HepG2 (cell line): ENCODE measurements around the gene NAA35.

Experiments
- CTCF ChIP-seq: sonication (generic); formaldehyde crosslinking; IDR thresholded peaks from 2 replicates; pipeline ENCODE4 v1.5.0; 2020; ENCODE audit warnings: mild to moderate bottlenecking, missing genetic modification reagents, moderate library complexity
- EZH2 ChIP-seq: conservative IDR thresholded peaks from 2 replicates; pipeline ENCODE4 v1.6.1; 2012; ENCODE audit warnings: mild to moderate bottlenecking, low read depth, low read length, moderate library complexity
- FOXO1 ChIP-seq: sonication (generic); formaldehyde crosslinking; IDR thresholded peaks from 2 replicates; pipeline ENCODE4 v1.4.0; 2020; ENCODE audit warnings: missing genetic modification reagents
- HNRNPUL1 ChIP-seq: fragments of 200-400 bp; formaldehyde crosslinking; IDR thresholded peaks from 2 replicates; pipeline ENCODE4 v1.6.1; 2017; ENCODE audit warnings: low read depth, mild to moderate bottlenecking, low read length, moderate library complexity
- JUNB ChIP-seq: sonication (generic); formaldehyde crosslinking; IDR thresholded peaks from 2 replicates; pipeline ENCODE4 v1.8.0; 2022; ENCODE audit warnings: missing genetic modification reagents, mild to moderate bottlenecking, borderline replicate concordance
- MNT ChIP-seq: fragments of 450-650 bp; IDR thresholded peaks from 2 replicates; pipeline ENCODE4 v1.6.1; 2016
- NPAS2 ChIP-seq: sonication (generic); formaldehyde crosslinking; IDR thresholded peaks from 2 replicates; pipeline ENCODE4 v1.8.0; 2022; ENCODE audit warnings: mild to moderate bottlenecking, missing genetic modification reagents, borderline replicate concordance
- POLR2A ChIP-seq, 2 experiments: IDR thresholded peaks; 2 replicates each; pipeline ENCODE4 v1.6.1; 2011; ENCODE audit warnings: low read depth in 2 of 2, low read length in 2 of 2, mild to moderate bottlenecking in 1 of 2, moderate library complexity in 1 of 2; ENCODE audit not compliant: insufficient read depth in 1 of 2
- SNAPC2 ChIP-seq: sonication (generic); formaldehyde crosslinking; IDR thresholded peaks from 2 replicates; pipeline ENCODE4 v1.8.1; 2022; ENCODE audit warnings: mild to moderate bottlenecking, missing genetic modification reagents
- TCF7 ChIP-seq: sonication (generic); IDR thresholded peaks from 2 replicates; pipeline ENCODE4 v1.6.1; 2016; ENCODE audit warnings: antibody characterized with exemption, low read depth
- TP53 ChIP-seq: sonication (generic); formaldehyde crosslinking; conservative IDR thresholded peaks from 2 replicates; pipeline ENCODE4 v1.4.0; 2020; ENCODE audit warnings: missing genetic modification reagents
- ZFP36L1 ChIP-seq: sonication (generic); formaldehyde crosslinking; IDR thresholded peaks from 2 replicates; pipeline ENCODE4 v1.8.0; 2022; ENCODE audit warnings: mild to moderate bottlenecking, missing genetic modification reagents, moderate library complexity
- ZNF121 ChIP-seq: sonication (generic); formaldehyde crosslinking; IDR thresholded peaks from 2 replicates; pipeline ENCODE4 v1.5.0; 2020; ENCODE audit warnings: mild to moderate bottlenecking, missing genetic modification reagents
- TF ChIP-seq, protein P1 (sequence below): sonication (generic); formaldehyde crosslinking; IDR thresholded peaks from 2 replicates; pipeline ENCODE4 v1.8.1; 2023; ENCODE audit warnings: missing genetic modification reagents, mild to moderate bottlenecking, borderline replicate concordance

- peak; percentile 77 for TF ChIP-seq CTCF (CRISPR knock-in tag)
- no peak for TF ChIP-seq ZNF121 (CRISPR knock-in tag)
- TF ChIP-seq SNAPC2 (CRISPR knock-in tag), result no peak
- TF ChIP-seq EZH2, result no peak
- TF ChIP-seq FOXO1, result no peak
- TF ChIP-seq TCF7, result no peak
- no peak for TF ChIP-seq POLR2A (IDR thresholded peaks at IDR 0.05; ENCODE audit: insufficient read depth in 1 of 2, low read depth in 2 of 2, low read length in 2 of 2)
- TF ChIP-seq, protein P1, sequence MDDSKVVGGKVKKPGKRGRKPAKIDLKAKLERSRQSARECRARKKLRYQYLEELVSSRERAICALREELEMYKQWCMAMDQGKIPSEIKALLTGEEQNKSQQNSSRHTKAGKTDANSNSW (CRISPR knock-in tag), result no peak
- no peak for TF ChIP-seq HNRNPUL1
- no peak for TF ChIP-seq JUNB
- no peak for TF ChIP-seq MNT
- TF ChIP-seq NPAS2 (CRISPR knock-in tag), result no peak
- no peak for TF ChIP-seq ZFP36L1 (CRISPR knock-in tag)
- TF ChIP-seq TP53, result no peak
Observed at GRCh38 chr9:86034863-86035734, 94.2 kb downstream of the NAA35 start.
